ENCODE results near the gene CFAP65.

Gene CFAP65, protein sequence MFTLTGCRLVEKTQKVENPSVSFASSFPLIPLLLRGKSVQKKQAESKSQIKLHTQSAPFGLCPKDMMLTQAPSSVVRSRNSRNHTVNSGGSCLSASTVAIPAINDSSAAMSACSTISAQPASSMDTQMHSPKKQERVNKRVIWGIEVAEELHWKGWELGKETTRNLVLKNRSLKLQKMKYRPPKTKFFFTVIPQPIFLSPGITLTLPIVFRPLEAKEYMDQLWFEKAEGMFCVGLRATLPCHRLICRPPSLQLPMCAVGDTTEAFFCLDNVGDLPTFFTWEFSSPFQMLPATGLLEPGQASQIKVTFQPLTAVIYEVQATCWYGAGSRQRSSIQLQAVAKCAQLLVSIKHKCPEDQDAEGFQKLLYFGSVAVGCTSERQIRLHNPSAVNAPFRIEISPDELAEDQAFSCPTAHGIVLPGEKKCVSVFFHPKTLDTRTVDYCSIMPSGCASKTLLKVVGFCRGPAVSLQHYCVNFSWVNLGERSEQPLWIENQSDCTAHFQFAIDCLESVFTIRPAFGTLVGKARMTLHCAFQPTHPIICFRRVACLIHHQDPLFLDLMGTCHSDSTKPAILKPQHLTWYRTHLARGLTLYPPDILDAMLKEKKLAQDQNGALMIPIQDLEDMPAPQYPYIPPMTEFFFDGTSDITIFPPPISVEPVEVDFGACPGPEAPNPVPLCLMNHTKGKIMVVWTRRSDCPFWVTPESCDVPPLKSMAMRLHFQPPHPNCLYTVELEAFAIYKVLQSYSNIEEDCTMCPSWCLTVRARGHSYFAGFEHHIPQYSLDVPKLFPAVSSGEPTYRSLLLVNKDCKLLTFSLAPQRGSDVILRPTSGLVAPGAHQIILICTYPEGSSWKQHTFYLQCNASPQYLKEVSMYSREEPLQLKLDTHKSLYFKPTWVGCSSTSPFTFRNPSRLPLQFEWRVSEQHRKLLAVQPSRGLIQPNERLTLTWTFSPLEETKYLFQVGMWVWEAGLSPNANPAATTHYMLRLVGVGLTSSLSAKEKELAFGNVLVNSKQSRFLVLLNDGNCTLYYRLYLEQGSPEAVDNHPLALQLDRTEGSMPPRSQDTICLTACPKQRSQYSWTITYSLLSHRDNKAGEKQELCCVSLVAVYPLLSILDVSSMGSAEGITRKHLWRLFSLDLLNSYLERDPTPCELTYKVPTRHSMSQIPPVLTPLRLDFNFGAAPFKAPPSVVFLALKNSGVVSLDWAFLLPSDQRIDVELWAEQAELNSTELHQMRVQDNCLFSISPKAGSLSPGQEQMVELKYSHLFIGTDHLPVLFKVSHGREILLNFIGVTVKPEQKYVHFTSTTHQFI (N-terminal part only)

GRCh38 chr2:219041252-219041651, at the start of gene CFAP65:
CFAP65 (minus strand) TSS chr2:219041516; CDS start chr2:219039048, 2,468 bp downstream.
- DNase-seq = peak; percentile 32

GRCh38 chr2:219090436-219091299, 49.4 kb upstream of the CFAP65 start:
- DNase-seq = no peak

DNA sequence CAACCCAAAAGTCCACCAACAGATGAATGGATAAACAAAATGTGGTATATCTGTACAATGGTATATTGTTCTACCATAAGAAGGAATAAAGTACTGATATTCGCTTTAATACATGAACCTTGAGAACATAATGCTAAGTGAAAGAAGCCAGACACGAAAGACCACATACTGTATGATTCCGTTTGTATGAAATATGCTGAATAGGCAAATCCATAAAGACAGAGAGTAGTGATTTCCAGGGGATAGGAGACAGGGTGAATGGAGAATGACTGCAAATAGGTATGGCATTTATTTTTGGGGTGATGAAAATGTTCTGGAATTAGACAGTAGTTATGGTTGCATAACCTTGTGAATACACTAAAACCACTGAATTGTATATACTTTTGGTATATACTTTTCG, 48.0 kb upstream of the CFAP65 start:
- no peak for DNase-seq

GRCh38 chr2:219087848-219088247, 46.5 kb upstream of the CFAP65 start:
- no peak for DNase-seq

- no peak for DNase-seq
These were observed 46.0 kb upstream of the CFAP65 start for GRCh38 chr2:219087361-219087760.

DNA sequence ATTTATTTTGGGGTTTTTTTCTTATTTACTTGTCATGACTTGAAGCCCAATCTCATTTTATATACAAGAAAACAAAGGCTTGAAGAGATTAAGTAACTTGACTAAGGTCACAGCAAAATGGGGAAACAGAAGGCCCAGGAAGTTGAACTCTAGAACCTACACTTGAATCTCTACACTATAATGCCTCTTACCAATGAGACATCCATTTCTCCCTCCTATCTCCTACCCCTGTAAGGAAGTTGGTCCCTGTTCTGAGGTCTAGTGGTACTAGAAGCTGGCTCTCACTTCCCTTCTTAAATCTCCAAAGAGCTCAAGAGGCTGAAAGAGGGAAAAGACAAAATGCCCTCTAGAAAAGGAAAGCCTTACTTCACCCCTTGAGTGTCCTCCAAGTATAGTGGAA, 44.9 kb upstream of the CFAP65 start:
- DNase-seq = no peak

DNA sequence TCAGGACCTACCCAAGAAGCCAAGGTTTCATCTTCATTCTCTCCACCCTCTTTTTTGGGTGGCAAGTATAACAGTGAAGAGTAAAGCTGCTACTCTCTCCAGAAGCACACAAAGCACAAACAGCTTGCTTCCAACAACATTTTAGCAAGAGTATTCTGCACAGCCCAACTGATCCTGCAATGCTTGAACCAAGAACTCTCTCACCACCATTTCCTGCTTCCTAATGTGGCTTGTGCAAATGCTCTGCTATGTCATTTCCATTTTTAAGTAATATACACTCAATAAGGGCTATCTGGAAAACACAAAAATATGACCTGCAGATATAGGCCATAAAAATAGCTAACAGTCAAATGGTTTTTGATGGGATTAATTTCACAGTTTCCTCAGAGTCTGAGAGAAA, 43.5 kb upstream of the CFAP65 start:
- DNase-seq = no peak

- no peak for DNase-seq
These were observed 41.1 kb upstream of the CFAP65 start for GRCh38 chr2:219082332-219082958.

DNA sequence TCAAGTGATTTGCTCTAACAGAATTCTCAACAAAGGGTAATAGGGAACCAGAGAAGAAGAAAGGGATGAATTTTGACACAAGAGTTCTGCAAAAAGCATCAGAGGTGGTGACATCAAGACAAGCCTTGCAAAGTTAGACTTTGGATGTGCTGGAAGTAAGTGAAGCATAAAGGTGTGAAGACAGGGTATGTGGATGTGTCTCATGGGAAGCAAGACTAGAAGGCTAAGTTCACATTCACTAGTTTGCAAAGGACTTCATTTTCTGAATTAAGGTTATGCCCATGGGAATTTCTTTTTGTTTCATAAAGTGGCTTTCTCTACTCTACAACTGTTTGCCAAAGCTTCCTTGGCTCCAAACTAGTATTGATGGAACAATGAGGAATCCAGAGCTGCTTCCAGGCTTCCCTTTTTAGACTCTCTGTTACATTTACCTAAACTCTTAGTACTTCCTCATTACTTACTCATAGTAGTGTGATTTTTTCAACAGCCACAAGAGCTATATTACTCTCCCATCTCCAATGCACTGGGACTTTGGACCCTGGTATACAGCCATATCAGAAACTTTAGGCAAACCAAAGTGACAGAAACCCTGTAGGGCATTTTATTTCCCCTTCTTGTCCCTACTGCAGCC, 40.5 kb upstream of the CFAP65 start:
- no peak for DNase-seq

DNA sequence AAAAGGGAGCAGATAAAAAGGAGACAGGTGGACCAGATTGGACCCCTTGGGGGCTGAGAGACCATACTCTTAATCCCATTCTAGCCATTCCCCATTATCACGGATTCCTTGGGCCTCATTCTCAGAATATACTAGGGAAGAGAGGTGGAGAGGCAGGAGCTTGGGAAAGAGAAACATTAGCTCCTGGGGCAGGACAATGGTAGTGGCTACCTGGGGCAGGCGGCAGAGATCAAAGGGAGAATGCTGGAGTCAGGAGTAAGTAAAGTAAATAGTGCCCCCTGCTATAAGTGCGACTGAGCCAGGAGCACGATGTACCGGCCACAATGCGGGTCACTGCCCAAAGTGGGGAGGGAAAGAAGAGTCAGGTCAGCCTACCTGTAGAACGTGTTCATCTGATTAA, 39.8 kb upstream of the CFAP65 start:
- DNase-seq = no peak

- DNase-seq = no peak
These were observed 38.1 kb upstream of the CFAP65 start for GRCh38 chr2:219079417-219079816.

- no peak for DNase-seq
These were observed 37.6 kb upstream of the CFAP65 start for GRCh38 chr2:219078951-219079350.

- DNase-seq = no peak
These were observed 36.8 kb upstream of the CFAP65 start for GRCh38 chr2:219078126-219078525.

- DNase-seq = no peak
These were observed 34.9 kb upstream of the CFAP65 start for GRCh38 chr2:219076253-219076652.

- DNase-seq = peak; percentile 49
These were observed 32.3 kb upstream of the CFAP65 start for GRCh38 chr2:219073413-219074129.

DNA sequence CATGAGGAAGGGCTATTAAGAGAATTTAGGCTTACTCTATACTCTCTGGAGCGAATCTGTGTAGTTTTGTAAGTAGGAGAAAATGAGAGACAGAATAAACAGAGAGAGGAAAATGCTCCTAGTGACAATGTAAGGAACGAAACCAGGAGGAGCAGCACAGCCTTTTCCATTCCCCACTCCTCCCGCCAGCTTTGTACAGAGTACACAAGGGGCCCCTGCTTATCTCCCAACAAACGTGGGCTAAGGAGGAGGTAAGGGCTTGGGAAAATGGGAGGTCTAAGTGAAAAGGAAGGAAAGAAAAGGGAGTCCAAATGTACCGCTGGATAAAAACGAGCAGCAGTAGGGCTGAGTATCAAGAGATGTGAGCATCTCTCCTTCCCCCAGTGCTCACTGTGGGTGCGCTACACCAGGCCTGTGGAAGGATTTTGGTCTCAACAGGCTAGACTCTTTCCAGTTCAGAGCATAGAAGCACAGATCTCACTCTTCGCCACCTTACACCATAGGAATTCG, 31.5 kb upstream of the CFAP65 start:
- no peak for DNase-seq

DNA sequence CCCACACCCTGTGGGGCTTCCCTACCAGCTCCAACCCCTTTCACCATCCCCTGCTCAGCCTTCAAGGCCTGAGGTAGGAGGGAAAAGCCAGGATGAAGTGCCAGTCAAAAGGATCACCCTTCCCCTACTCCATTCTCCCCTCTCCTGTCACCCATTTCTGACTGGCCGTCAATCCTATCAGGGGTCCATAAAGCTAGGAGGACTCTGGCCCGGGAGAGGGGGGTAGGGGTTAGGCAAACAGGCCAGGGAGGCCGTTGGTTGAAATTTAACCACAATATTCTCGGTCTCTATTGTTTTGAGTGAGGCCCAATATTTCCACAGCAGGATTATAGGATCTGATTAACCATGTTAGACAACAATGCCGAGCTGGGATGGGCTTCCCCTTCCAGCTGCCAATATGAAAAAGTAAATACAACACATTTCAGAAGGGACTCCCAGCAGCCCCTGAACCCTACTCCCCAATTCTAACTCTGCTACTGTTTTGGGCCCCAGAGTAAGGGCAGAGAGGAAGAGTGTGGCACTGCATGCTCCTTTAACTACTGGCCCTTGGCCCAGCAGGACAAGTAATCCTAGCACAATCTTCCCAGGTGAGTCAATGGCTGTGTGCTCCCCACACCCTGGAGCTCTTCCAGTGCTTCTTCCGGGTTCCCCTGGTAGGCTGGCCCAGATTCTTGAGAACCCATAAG, 30.0 kb upstream of the CFAP65 start:
- DNase-seq = no peak

DNA sequence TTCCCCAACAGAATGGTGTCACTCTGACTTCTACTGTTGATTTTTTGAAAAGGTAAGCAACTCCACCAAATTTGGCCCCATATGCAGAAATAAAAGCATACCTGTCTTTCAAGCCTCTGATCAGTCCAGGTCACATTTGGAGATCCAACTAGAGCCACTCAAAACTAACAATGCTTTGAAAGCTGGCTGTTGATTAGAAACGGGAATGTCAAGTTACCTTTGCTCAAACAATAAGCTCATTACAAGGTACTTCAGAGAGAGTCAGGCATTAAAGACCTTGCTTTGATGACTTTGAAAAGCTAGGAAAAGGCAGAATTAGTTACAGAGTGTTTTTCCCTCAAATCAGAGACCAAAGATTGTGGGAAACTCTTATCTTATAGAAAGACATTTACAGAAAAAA, 24.2 kb upstream of the CFAP65 start:
- DNase-seq = no peak

GRCh38 chr2:219062081-219062480, 20.8 kb upstream of the CFAP65 start:
- DNase-seq = no peak

Measured in NCI-H774 (cell line).